Endothelial cell (in vitro differentiated cells): ENCODE results near the gene SPTB. TPM values are rescaled to one million over a fixed set of nuclear protein-coding genes. Genes with fewer than 3 reads are reported as not detected.

ENCODE experiments used
- DNase-seq: peaks from one replicate; pipeline ENCODE4 v3.0.0; 2021; ENCODE audit warnings: low spot score
- H3K27ac Mint-ChIP-seq: one replicate; pipeline ENCODE4 v1.8.0; 2021; ENCODE audit warnings: mixed read lengths, inconsistent platforms; ENCODE audit not compliant: unreplicated experiment
- H3K27me3 Mint-ChIP-seq: one replicate; pipeline ENCODE4 v1.8.0; 2021; ENCODE audit warnings: mild to moderate bottlenecking, moderate library complexity, mixed read lengths, inconsistent platforms; ENCODE audit not compliant: unreplicated experiment
- H3K36me3 Mint-ChIP-seq: one replicate; pipeline ENCODE4 v1.8.0; 2021; ENCODE audit warnings: mild to moderate bottlenecking, low read depth, mixed read lengths, inconsistent platforms; ENCODE audit not compliant: unreplicated experiment
- H3K4me1 Mint-ChIP-seq: one replicate; pipeline ENCODE4 v1.8.0; 2021; ENCODE audit warnings: mild to moderate bottlenecking, mixed read lengths, inconsistent platforms; ENCODE audit not compliant: unreplicated experiment
- H3K4me3 Mint-ChIP-seq: one replicate; pipeline ENCODE4 v1.8.0; 2021; ENCODE audit warnings: mild to moderate bottlenecking, mixed read lengths, inconsistent platforms; ENCODE audit not compliant: unreplicated experiment
- H3K9me3 Mint-ChIP-seq: one replicate; pipeline ENCODE4 v1.8.0; 2021; ENCODE audit warnings: mixed read lengths, inconsistent platforms; ENCODE audit not compliant: unreplicated experiment
- total RNA-seq: library from RNA; stranded (reverse); fragmentation: NEBNext Ultra II Directional; extraction: Animal tissue kit (Norgen Biotek cat#: 25700); gene quantifications from one replicate; pipeline ENCODE4 v1.2.1, GENCODE V29; 2021; ENCODE audit not compliant: unreplicated experiment
- TF ChIP-seq, protein P1 (sequence below): fragments of 200-600 bp; sonication (generic); IDR thresholded peaks from one replicate; pipeline ENCODE4 v1.5.0; 2021; ENCODE audit warnings: antibody characterized with exemption; ENCODE audit not compliant: unreplicated experiment

The SPTB gene
- total RNA-seq, 1 donor from 2014 or later, result 0.08 TPM

DNA sequence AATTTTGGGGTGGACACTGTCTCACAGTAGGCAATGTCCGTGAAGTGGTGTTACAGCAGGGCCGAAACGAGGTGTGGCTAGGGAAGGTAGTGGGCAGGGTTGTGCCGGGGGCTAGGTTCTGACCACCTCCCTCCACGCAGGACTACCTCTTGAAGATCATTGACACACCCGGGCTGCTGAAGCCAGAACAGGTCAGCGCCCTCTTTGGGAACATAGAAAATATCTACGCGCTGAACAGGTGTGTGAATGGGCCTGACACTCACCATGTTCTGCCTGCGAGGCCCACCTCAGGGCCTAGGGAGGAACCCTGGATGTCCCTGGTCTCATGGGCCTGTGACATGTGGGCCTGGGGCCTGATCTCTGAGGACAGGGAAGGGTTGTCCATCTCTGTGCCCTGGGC lies 150.9 kb downstream of the SPTB start:
- Mint-ChIP-seq H3K36me3 (peaks cover 8% of the 10 kb centered on the region), H3K4me3 (peak overlapping the region; percentile 2), H3K27ac (no peak overlapping the region), H3K9me3 (no peaks in the 10 kb centered on the region), H3K27me3 (peaks cover 12% of the 10 kb centered on the region), H3K4me1 (peaks cover 4% of the 10 kb centered on the region)
- DNase-seq, result no peak
- TF ChIP-seq, protein P1, sequence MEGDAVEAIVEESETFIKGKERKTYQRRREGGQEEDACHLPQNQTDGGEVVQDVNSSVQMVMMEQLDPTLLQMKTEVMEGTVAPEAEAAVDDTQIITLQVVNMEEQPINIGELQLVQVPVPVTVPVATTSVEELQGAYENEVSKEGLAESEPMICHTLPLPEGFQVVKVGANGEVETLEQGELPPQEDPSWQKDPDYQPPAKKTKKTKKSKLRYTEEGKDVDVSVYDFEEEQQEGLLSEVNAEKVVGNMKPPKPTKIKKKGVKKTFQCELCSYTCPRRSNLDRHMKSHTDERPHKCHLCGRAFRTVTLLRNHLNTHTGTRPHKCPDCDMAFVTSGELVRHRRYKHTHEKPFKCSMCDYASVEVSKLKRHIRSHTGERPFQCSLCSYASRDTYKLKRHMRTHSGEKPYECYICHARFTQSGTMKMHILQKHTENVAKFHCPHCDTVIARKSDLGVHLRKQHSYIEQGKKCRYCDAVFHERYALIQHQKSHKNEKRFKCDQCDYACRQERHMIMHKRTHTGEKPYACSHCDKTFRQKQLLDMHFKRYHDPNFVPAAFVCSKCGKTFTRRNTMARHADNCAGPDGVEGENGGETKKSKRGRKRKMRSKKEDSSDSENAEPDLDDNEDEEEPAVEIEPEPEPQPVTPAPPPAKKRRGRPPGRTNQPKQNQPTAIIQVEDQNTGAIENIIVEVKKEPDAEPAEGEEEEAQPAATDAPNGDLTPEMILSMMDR, result no peak

DNA sequence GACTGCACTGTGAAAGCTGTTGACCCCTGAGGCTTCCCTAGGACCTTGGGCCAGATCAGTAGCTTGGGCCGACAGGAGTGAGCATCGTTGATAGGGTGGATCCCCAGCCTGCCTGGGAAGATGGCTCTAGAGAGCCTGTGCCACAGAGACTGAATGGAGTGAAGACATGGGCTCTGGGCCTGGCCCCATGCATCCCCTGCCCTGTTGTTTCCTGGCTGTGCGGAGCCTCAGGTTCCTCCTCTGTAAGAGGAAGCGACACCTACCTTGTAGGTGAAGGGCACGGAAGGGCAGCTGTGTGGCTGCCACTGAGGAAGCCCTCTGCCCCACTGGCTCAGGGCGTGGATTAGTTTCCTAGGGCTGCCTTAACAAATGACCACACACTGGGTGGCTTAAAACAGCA lies 151.6 kb downstream of the SPTB start:
- Mint-ChIP-seq H3K4me3 (no peak overlapping the region), H3K27ac (no peak overlapping the region), H3K4me1 (no peaks in the 10 kb centered on the region), H3K36me3 (peaks cover 8% of the 10 kb centered on the region), H3K27me3 (peaks cover 12% of the 10 kb centered on the region), H3K9me3 (no peaks in the 10 kb centered on the region)
- TF ChIP-seq, protein P1, result no peak
- no peak for DNase-seq

DNA sequence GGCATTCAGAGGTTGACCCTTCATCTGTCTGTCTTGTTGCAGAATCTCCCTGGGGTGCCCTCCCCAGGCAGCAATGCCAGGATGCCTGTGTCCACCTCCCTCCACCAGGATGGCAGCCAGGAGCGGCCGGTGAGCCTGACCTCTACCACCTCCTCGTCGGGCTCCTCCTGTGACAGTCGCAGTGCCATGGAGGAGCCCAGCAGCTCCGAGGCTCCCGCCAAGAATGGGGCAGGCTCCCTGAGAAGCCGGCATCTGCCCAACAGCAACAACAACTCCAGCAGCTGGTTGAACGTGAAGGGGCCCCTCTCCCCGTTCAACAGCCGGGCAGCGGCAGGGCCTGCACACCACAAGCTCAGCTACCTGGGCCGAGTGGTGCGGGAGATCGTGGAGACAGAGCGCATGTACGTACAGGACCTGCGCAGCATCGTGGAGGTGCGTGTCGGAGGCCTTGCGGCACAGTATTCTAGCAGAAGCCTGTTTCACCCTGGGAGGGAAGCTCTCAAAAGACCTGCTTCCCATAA lies 152.1 kb downstream of the SPTB start:
- no peaks in the 10 kb centered on the region for H3K9me3 Mint-ChIP-seq
- no peak overlapping the region for H3K4me3 Mint-ChIP-seq
- H3K36me3 Mint-ChIP-seq, result peaks cover 8% of the 10 kb centered on the region
- no peaks in the 10 kb centered on the region for H3K4me1 Mint-ChIP-seq
- peaks cover 12% of the 10 kb centered on the region for H3K27me3 Mint-ChIP-seq
- no peak for DNase-seq
- no peak overlapping the region for H3K27ac Mint-ChIP-seq
- TF ChIP-seq, protein P1, result no peak

DNA sequence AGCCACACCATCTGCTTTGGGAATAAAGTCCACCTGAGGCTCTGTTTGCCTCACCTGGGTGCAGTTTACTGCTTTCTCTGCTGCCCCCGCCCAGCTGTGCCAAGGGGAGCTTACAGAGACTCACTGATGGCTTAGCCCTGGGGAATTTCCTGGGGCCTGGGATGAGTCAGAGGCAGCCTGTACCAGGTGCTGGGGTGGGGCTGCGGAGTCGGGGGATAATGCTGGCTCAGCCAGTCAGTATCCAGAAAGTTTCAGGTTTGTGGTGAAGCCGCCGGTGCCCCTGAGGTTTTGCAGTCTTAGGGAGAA lies 153.2 kb downstream of the SPTB start:
- Mint-ChIP-seq H3K4me3 (no peak overlapping the region), H3K9me3 (no peaks in the 10 kb centered on the region), H3K27me3 (peaks cover 12% of the 10 kb centered on the region), H3K4me1 (peaks cover under 1% of the 10 kb centered on the region), H3K27ac (no peak overlapping the region), H3K36me3 (peaks cover 8% of the 10 kb centered on the region)
- TF ChIP-seq, protein P1, result no peak
- DNase-seq, result no peak

DNA sequence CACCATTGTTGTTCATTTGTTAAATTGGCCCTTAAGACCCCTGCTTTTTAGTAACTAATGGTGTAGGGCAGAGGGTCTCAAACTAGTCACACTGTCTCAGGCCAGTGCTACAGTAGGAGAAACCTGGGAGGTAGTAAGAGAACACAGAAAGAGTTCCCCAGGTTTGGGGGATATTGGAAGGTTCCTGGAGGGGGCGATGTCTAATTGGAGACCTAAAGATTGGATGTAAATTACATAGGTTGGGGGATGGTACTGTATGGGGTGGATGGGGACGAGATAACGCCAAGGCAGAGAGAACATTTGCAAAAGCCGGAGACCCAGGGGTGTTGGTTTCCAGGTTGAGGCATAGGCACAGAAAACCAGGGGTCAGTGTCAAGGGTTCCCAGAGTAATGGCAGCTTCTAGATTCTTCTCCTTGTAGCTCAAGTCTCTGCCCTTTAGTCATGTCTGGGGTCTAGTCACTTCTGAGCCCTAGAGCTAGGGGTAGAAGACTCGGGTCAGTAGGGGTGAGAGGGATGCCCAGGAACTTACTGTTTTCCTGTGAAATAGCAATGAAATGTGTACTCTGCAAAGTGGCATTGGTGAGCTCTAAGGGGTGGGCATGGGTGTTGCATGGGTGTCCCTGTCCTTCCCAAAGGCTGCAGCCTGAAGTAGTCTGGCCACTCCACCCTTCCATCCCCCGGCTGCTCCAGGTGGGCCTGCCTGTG lies 153.7 kb downstream of the SPTB start:
- H3K4me1 Mint-ChIP-seq, result peaks cover 4% of the 10 kb centered on the region
- no peaks in the 10 kb centered on the region for H3K9me3 Mint-ChIP-seq
- peaks cover 12% of the 10 kb centered on the region for H3K27me3 Mint-ChIP-seq
- TF ChIP-seq, protein P1, result no peak
- H3K36me3 Mint-ChIP-seq, result peaks cover 8% of the 10 kb centered on the region
- no peak for DNase-seq
- H3K4me3 Mint-ChIP-seq, result no peak overlapping the region
- H3K27ac Mint-ChIP-seq, result no peak overlapping the region
